Measurements from ENCODE around the gene MEGF10.

Gene MEGF10

DNA sequence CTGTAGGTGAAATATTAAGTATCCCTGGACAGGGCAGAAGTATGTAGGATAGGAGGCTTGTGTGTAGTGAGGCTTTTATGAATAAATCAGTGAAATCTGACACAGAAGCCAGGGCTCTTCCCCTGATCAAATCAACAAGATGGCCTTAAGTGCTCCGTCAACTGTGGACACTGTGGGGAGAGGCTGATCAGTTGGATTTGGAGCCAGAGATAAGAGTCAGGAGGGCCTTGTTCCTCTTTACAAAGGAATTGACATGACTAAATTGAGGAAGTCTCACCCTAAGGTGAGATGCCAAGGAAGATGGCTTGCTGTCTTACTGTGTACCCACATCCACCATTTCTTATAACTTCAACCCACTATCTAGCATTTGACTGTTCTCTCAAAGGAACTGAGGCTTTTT is 135.3 kb downstream of the MEGF10 start:
- Mint-ChIP-seq H3K36me3 (ENCODE audit: low read depth) (no peaks in the 10 kb centered on the region), H3K27ac (no peak overlapping the region), H3K27me3 (no peaks in the 10 kb centered on the region), H3K4me3 (no peak overlapping the region), H3K4me1 (ENCODE audit: low read depth) (no peaks in the 10 kb centered on the region), H3K9me3 (no peaks in the 10 kb centered on the region)
- intact Hi-C loops (cut with micrococcal nuclease): no loop called here

DNA sequence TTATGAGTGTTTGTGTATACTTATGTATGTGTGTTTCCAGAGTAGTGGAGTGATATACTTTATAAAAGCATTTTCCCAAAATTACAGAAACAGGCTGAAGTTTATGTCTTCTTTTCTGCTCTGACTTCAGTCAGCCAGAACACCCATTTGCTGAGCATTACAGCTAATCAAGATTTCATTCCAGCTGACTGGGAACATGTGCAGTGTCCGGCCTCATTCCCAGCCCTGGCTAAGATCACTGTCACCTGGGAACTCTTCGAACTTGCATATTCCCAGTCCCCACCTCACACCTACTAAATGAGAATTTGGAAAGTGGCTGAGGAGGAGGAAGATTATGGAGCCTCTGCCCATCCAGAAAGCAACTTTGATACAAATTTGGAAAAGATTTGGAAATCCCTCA is 136.1 kb downstream of the MEGF10 start:
- intact Hi-C loops (cut with micrococcal nuclease): no loop called here
- Mint-ChIP-seq H3K4me1 (ENCODE audit: low read depth) (no peaks in the 10 kb centered on the region), H3K9me3 (no peaks in the 10 kb centered on the region), H3K27me3 (no peaks in the 10 kb centered on the region), H3K36me3 (ENCODE audit: low read depth) (no peaks in the 10 kb centered on the region), H3K4me3 (no peak overlapping the region), H3K27ac (no peak overlapping the region)

DNA sequence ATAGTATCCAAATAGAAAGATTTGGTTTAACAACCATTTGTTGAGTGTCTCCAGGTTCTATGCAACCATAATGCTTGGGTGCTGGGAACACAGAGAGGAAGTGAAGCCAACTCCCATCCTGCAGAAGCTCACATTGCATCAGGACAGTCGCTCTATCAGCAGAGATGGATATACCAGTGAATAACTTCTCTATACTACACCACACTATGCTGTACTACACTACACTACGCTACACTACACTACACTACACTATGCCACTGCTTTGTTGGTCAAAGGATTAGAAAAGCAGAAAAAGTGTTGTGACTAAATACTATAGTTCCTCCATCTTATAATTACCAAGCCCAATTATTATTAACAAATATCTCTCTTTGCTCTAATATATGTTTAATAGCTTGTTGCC is 137.7 kb downstream of the MEGF10 start:
- Mint-ChIP-seq H3K27me3 (no peaks in the 10 kb centered on the region), H3K9me3 (no peaks in the 10 kb centered on the region), H3K4me3 (no peak overlapping the region), H3K27ac (no peak overlapping the region), H3K36me3 (ENCODE audit: low read depth) (no peaks in the 10 kb centered on the region), H3K4me1 (ENCODE audit: low read depth) (no peaks in the 10 kb centered on the region)
- intact Hi-C loops (cut with micrococcal nuclease): no loop called here

DNA sequence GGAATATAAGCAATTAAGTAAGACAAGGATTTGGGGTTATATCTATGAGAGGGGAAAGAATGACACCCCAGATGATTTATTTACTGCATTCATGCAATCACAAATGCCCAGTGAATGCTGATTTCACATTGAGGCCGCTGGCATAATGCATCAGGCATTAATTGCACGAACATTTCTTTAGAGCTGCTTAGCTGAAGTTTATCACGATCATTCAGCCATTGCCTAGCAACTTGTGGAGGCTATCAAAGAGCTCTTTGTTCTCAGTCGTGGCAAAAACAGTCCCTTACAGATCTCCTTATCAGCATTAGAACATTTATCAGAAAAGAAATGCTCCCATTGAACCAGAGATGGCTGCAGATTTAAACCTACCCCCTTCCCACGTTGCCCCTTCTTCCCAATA is 138.2 kb downstream of the MEGF10 start:
- H3K27ac Mint-ChIP-seq: no peak overlapping the region
- H3K4me1 Mint-ChIP-seq (ENCODE audit: low read depth): no peaks in the 10 kb centered on the region
- H3K27me3 Mint-ChIP-seq: no peaks in the 10 kb centered on the region
- H3K4me3 Mint-ChIP-seq: no peak overlapping the region
- H3K36me3 Mint-ChIP-seq (ENCODE audit: low read depth): no peaks in the 10 kb centered on the region
- intact Hi-C loops (cut with micrococcal nuclease): no loop called here
- no peaks in the 10 kb centered on the region for H3K9me3 Mint-ChIP-seq

DNA sequence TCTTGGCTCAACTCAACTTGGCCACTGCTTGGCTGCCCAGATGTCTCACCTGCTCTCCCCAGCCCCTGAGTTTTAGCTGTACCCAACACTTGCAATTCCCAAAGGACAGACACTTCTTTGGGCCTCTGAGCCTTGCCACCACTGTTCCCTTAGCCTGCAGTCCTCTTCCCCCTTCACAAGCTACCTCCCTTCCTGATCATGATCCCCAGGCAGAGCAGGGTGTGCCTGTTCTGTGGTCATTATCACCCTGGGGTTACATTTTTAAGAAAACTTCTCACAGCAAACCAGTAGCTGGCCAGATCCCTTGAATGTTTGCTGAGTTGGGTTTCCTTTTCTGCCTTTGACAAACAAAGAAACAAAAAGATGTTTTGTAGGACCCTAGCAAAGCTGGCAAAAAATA is 139.3 kb downstream of the MEGF10 start:
- intact Hi-C loops (cut with micrococcal nuclease): no loop called here
- no peak overlapping the region for H3K4me3 Mint-ChIP-seq
- no peaks in the 10 kb centered on the region for H3K4me1 Mint-ChIP-seq (ENCODE audit: low read depth)
- H3K27ac Mint-ChIP-seq: no peak overlapping the region
- H3K36me3 Mint-ChIP-seq (ENCODE audit: low read depth): no peaks in the 10 kb centered on the region
- no peaks in the 10 kb centered on the region for H3K27me3 Mint-ChIP-seq
- no peaks in the 10 kb centered on the region for H3K9me3 Mint-ChIP-seq

DNA sequence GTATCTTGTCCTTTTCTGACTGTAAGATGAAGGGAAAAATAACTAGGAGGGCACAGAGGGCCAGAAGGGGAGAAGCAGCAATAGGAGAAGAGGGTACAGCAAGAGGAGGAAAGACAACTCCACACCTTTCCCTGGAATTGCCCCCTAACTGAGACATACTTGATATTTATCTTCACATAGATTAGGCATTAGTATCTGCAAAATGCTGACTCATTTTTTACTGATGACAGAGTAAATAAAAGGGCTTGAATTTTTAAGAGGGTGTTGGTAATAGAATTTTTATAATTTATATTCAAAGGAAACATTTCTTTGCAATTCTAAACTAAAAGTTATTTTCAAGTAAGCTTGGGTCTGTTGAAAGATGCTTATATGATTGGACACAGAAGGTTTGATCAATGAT is 140.0 kb downstream of the MEGF10 start:
- Mint-ChIP-seq H3K27me3 (no peaks in the 10 kb centered on the region), H3K36me3 (ENCODE audit: low read depth) (no peaks in the 10 kb centered on the region), H3K4me1 (ENCODE audit: low read depth) (no peaks in the 10 kb centered on the region), H3K9me3 (no peaks in the 10 kb centered on the region), H3K4me3 (no peak overlapping the region), H3K27ac (no peak overlapping the region)
- intact Hi-C loops (cut with micrococcal nuclease): no loop called here

DNA sequence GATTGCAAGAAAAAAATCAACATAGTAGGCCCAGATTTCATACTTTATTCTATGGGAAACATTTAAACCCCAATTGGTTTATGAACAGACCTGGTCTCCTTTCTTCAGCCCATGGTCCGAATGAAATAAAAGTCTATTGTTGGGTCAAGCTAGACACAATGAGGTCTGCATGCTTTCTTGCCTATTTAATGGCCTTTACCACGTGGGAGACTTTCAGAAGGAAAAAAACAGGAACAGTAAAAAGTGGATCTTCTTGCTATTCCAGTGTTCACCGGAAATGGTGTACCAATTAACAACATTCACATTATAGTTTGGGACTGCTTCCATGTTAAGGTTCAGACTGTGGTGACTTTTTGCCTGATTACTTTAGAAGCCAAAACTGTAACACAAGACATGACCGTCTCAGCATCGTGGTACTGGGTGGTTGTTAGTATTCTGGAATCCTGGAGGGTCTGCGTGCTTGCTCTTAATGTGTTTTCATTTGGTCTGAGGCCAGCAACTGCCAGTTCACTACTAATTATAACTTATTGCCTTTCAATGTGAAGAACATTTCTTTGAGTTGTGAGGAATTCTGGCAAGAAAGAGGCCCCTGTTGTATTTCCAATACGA is 141.5 kb downstream of the MEGF10 start:
- Mint-ChIP-seq H3K36me3 (ENCODE audit: low read depth) (no peaks in the 10 kb centered on the region), H3K4me1 (ENCODE audit: low read depth) (no peaks in the 10 kb centered on the region), H3K27ac (no peak overlapping the region), H3K27me3 (no peaks in the 10 kb centered on the region), H3K9me3 (no peaks in the 10 kb centered on the region), H3K4me3 (no peak overlapping the region)
- intact Hi-C loops (cut with micrococcal nuclease): no loop called here

DNA sequence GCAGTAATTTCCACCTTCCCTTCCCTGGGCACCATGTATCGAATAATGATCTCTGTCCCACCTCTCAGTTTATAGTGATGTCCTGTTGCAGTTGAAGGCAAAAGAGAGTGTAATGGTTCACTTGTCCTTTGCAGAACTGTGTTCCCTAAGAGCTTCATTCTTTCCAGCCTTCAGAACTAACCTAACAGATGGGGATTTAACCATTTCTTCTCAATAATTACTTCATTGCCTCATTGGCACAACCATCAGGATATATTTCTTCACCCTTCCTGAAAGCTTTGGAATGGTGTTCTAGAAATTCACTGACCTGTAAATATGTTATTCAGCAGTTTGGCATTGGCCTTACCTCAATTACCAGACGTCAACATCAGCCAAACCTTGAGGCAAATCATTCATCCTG is 142.9 kb downstream of the MEGF10 start:
- H3K9me3 Mint-ChIP-seq: no peaks in the 10 kb centered on the region
- H3K27me3 Mint-ChIP-seq: no peaks in the 10 kb centered on the region
- H3K27ac Mint-ChIP-seq: no peak overlapping the region
- intact Hi-C loops (cut with micrococcal nuclease): no loop called here
- H3K4me3 Mint-ChIP-seq: no peak overlapping the region
- H3K4me1 Mint-ChIP-seq (ENCODE audit: low read depth): no peaks in the 10 kb centered on the region
- H3K36me3 Mint-ChIP-seq (ENCODE audit: low read depth): no peaks in the 10 kb centered on the region

DNA sequence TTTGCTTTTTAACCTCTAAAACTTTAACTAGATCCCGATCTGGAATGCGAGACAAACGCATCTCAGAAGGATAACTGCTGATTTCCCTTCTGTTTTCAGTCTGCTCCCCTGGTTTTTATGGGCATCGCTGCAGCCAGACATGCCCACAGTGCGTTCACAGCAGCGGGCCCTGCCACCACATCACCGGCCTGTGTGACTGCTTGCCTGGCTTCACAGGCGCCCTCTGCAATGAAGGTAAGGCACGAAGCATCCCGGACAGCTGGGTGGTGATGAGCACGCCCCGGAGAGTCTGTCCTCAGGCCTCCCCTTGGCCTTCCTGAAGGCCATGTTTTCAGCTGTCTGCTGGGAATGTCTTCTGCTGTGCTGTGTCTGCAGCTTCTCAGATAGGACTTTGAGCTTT is 144.0 kb downstream of the MEGF10 start:
- no peaks in the 10 kb centered on the region for H3K9me3 Mint-ChIP-seq
- no peak overlapping the region for H3K4me3 Mint-ChIP-seq
- intact Hi-C loops (cut with micrococcal nuclease): no loop called here
- no peak overlapping the region for H3K27ac Mint-ChIP-seq
- H3K27me3 Mint-ChIP-seq: no peaks in the 10 kb centered on the region
- H3K36me3 Mint-ChIP-seq (ENCODE audit: low read depth): no peaks in the 10 kb centered on the region
- H3K4me1 Mint-ChIP-seq (ENCODE audit: low read depth): no peaks in the 10 kb centered on the region

DNA sequence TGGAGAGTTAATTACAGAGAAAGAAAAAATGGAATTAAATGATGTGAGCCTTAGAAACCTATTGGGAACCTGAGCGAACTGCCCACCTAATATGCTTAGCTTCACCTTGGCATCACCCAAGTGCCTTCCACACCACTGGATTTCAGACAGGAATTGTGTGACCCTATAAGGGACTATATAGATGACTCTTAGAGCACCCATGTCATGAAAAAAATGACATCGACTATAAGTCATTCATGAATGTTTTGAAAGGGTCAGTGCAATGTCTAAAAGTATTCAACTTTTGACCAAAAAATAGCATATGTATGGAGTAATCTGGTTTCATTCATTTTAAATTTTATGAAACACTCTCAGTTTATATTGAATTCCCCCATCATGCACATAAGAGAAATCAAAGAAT is 145.2 kb downstream of the MEGF10 start:
- Mint-ChIP-seq H3K4me3 (no peak overlapping the region), H3K27me3 (no peaks in the 10 kb centered on the region), H3K4me1 (ENCODE audit: low read depth) (no peaks in the 10 kb centered on the region), H3K36me3 (ENCODE audit: low read depth) (no peaks in the 10 kb centered on the region), H3K27ac (no peak overlapping the region), H3K9me3 (no peaks in the 10 kb centered on the region)
- intact Hi-C loops (cut with micrococcal nuclease): no loop called here

DNA sequence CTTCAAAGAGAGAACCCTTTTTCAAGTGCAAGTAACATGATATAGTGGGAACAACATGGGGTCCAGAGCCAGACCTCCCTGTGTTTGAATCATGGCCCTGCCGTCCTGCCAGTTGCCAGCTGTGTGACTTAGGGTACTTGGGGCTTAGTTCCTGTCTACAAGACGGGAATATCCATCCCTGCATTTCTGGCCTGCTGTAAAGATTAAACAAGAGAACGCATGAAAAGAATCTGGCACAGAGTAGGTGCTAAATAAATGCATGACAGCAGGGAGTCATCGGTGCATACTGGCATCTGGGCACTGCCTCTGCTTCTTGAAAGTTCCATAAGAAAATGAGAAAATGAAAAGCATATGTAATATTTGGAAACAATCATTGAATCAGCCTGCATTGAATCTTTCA is 149.0 kb downstream of the MEGF10 start:
- no peaks in the 10 kb centered on the region for H3K9me3 Mint-ChIP-seq
- H3K27me3 Mint-ChIP-seq: no peaks in the 10 kb centered on the region
- H3K4me1 Mint-ChIP-seq (ENCODE audit: low read depth): no peaks in the 10 kb centered on the region

DNA sequence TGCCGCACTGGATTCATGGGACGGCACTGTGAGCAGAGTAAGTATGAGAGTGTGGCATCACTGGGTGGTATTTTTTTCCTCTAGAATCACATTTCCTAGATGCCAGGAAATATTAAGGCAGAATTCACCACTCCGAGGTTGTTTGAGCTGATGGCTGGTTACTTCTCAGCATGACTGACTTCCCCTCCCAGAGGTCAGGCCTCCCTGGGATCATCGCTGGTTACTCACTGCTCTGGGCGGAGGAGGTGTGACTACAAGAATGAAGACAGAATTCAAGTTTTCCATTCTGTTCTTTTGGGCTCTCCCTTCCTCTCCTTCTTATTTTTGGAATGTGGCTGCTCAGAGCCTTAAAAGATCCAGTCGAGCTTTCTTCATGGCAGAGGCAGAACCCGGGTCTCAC is 150.2 kb downstream of the MEGF10 start:
- no peaks in the 10 kb centered on the region for H3K4me1 Mint-ChIP-seq (ENCODE audit: low read depth)
- no peak overlapping the region for H3K4me3 Mint-ChIP-seq
- intact Hi-C loops (cut with micrococcal nuclease): loop anchor here (5.0 kb wide), 1 partner anchor 784 kb away; no protein-coding TSS in a partner anchor
- H3K9me3 Mint-ChIP-seq: no peaks in the 10 kb centered on the region
- no peaks in the 10 kb centered on the region for H3K27me3 Mint-ChIP-seq
- H3K27ac Mint-ChIP-seq: no peak overlapping the region
- H3K36me3 Mint-ChIP-seq (ENCODE audit: low read depth): no peaks in the 10 kb centered on the region

More for the DNA sequence above, 149.0 kb downstream of the MEGF10 start:
- Mint-ChIP-seq H3K36me3 (ENCODE audit: low read depth) (no peaks in the 10 kb centered on the region), H3K27ac (no peak overlapping the region), H3K4me3 (no peak overlapping the region)
- intact Hi-C loops (cut with micrococcal nuclease): loop anchor here (5.0 kb wide), 1 partner anchor 782 kb away; no protein-coding TSS in a partner anchor

DNA sequence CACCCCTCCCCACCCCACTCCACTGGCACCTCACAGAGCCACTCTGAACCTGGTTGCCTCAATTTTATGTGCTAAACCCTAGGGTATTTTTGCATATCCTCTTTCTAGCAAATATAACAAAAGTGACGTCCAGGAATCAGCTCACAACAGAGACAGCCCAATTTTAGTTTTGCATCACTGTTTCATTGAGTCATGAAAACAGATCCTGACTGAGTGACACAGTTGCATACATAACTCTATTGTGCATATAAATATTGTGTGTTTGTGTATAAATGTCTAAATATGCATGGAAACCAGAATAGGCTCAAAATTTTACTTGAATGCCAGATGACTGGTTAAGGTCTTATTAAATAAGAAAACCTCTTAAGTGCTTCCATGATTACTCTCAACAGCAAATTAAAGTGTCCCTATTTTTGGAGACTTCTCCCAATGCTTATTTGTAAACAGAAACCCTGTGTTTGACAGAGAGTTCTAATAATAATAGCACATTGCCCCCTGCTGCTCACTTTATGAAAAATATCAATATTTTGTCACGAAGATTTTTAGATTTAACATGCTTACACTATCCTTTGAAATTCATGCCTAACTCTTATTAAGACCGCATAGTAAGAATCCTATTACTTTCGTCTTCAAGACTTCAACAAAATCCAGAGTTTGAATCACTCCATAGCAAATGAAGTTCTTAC is 151.3 kb downstream of the MEGF10 start:
- H3K9me3 Mint-ChIP-seq: no peaks in the 10 kb centered on the region
- intact Hi-C loops (cut with micrococcal nuclease): loop anchor here (2.0 to 5.0 kb wide), 2 partner anchors 151 to 785 kb away; partner anchors contain the start of gene MEGF10
- no peak overlapping the region for H3K27ac Mint-ChIP-seq
- no peaks in the 10 kb centered on the region for H3K4me1 Mint-ChIP-seq (ENCODE audit: low read depth)
- H3K36me3 Mint-ChIP-seq (ENCODE audit: low read depth): no peaks in the 10 kb centered on the region
- H3K27me3 Mint-ChIP-seq: no peaks in the 10 kb centered on the region
- no peak overlapping the region for H3K4me3 Mint-ChIP-seq

DNA sequence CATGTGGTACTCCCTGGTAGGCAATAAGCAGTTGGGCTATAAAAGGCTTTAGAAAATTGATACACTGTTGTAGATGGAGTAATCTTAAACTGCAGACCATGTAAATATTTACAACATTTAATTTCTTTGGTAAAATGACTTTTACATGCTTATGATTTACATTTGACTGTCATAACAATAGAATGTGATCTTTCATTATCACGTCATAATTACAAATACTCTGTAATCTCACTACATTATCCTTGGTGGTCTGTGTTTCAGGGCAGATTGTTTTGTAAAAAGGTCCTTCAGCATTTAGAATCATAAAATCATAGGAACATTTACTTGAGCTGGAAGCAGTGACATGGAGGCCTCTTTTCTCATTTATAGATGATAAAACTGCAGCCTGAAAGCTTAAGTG is 153.6 kb downstream of the MEGF10 start:
- intact Hi-C loops (cut with micrococcal nuclease): loop anchor here (5.0 kb wide), 1 partner anchor 787 kb away; no protein-coding TSS in a partner anchor
- no peaks in the 10 kb centered on the region for H3K27me3 Mint-ChIP-seq
- H3K36me3 Mint-ChIP-seq (ENCODE audit: low read depth): no peaks in the 10 kb centered on the region
- H3K27ac Mint-ChIP-seq: no peak overlapping the region
- no peaks in the 10 kb centered on the region for H3K4me1 Mint-ChIP-seq (ENCODE audit: low read depth)
- H3K9me3 Mint-ChIP-seq: no peaks in the 10 kb centered on the region
- H3K4me3 Mint-ChIP-seq: no peak overlapping the region

DNA sequence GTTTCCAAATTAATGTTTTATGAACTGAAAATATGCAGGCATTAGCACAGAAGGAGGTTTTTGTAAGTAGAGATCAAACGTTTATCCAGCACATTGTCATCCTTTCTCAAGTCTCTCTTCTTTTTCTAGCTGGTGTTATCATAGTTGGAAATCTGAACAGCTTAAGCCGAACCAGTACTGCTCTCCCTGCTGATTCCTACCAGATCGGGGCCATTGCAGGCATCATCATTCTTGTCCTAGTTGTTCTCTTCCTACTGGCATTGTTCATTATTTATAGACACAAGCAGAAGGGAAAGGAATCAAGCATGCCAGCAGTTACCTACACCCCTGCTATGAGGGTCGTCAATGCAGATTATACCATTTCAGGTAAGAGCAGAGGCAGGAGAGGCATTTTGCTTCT is 154.7 kb downstream of the MEGF10 start:
- Mint-ChIP-seq H3K27ac (no peak overlapping the region), H3K4me1 (ENCODE audit: low read depth) (no peaks in the 10 kb centered on the region), H3K9me3 (no peaks in the 10 kb centered on the region), H3K27me3 (no peaks in the 10 kb centered on the region), H3K36me3 (ENCODE audit: low read depth) (no peaks in the 10 kb centered on the region), H3K4me3 (no peak overlapping the region)
- intact Hi-C loops (cut with micrococcal nuclease): no loop called here
